Heart left ventricle (tissue), 16 donors: Measurements from ENCODE around the gene SSU72. TPM values are rescaled to one million over a fixed set of nuclear protein-coding genes. Genes with fewer than 3 reads are reported as not detected.

Experiments
- ATAC-seq, 4 donors: fragments of 200-7000 bp; cut with Tn5 transposase; one replicate each; pipeline ENCODE4 v1.9.1; 2020 to 2022; ENCODE audit warnings: moderate library complexity in 4 of 4, mild to moderate bottlenecking in 3 of 4, moderate number of reproducible peaks in 1 of 4
- DNase-seq, 5 donors: peaks; one replicate each; pipeline ENCODE4 v3.0.0-alpha.2; 2020
- H3K27ac ChIP-seq, 12 donors: fragments of 200-600 bp; sonication (generic) in 4 of 12; one replicate each; pipeline versions ENCODE4 v1.5.0 to v1.8.0; 2016 to 2022; ENCODE audit warnings: mild to moderate bottlenecking in 2 of 12
- H3K27me3 ChIP-seq, 9 donors: fragments of 200-600 bp; sonication (generic) in 2 of 9; one replicate each; pipeline versions ENCODE4 v1.5.1 to v1.8.0; 2016 to 2022; ENCODE audit warnings: mild to moderate bottlenecking in 3 of 9
- H3K36me3 ChIP-seq, 9 donors: fragments of 200-600 bp; sonication (generic) in 2 of 9; one replicate each; pipeline versions ENCODE4 v1.5.0 to v1.8.0; 2018 to 2022; ENCODE audit warnings: mild to moderate bottlenecking in 2 of 9
- H3K4me1 ChIP-seq, 12 donors: fragments of 200-600 bp; sonication (generic) in 4 of 12; one replicate each; pipeline versions ENCODE4 v1.5.0 to v1.8.0; 2016 to 2022; ENCODE audit warnings: mild to moderate bottlenecking in 3 of 12
- H3K4me3 ChIP-seq, 12 donors: fragments of 200-600 bp; sonication (generic) in 4 of 12; one replicate each; pipeline versions ENCODE4 v1.5.0 to v1.8.0; 2017 to 2022; ENCODE audit warnings: mild to moderate bottlenecking in 9 of 12, moderate library complexity in 4 of 12
- H3K9me3 ChIP-seq, 12 donors: fragments of 200-600 bp; sonication (generic) in 4 of 12; one replicate each; pipeline versions ENCODE4 v1.5.0 to v1.8.0; 2016 to 2022; ENCODE audit warnings: mild to moderate bottlenecking in 1 of 12
- POLR2A ChIP-seq, 2 donors: fragments of 450-650 bp; IDR thresholded peaks; one replicate each; pipeline ENCODE4 v1.6.1; 2017; ENCODE audit warnings: antibody characterized with exemption in 2 of 2, mild to moderate bottlenecking in 2 of 2, moderate library complexity in 2 of 2
- WGBS, 4 donors: extraction: QIAGEN DNeasy Blood & Tissue Kit in 2 of 4; methylation state at CpG; one replicate each; pipeline versions ENCODE4 v1.1.5 to v1.1.7; 2013 to 2018; 5-methylcytosine and 5-hydroxymethylcytosine counted together
- intact Hi-C, 10 donors: fragments of 100-400 bp; cut with DNase I; formaldehyde crosslinking; loops; one replicate each; pipeline versions ENCODE4 v1.11.1 to v1.14.2; 2022
- polyA plus RNA-seq, 2 donors: library from polyadenylated mRNA; stranded (reverse); fragments of 200-250 nt; gene quantifications; one replicate each; pipeline ENCODE4 v1.2.3, GENCODE V29; 2013
- total RNA-seq, 9 donors: library from RNA; depleted of rRNA in 2 of 9; stranded (reverse); fragments of >200 nt in 2 of 9; fragmentation: NEBNext Ultra II Directional in 3 of 9; extraction: Animal tissue kit (Norgen Biotek cat#: 25700) in 3 of 9; gene quantifications; one replicate each; pipeline versions ENCODE4 v1.1.0 to v1.2.4, GENCODE V29; 2016 to 2023
- TF ChIP-seq, protein P1 (sequence below), 12 donors: fragments of 200-600 bp; sonication (generic) in 4 of 12; IDR thresholded peaks; one replicate each; pipeline versions ENCODE4 v1.5.0 to v1.8.0; 2018 to 2022; ENCODE audit warnings: antibody characterized with exemption in 12 of 12, mild to moderate bottlenecking in 5 of 12
- donor health status: ischemic (EF 13 %, LVEDD 7.1; RV severe dilation, severe dysfunction).
- donor health status: healthy with polysubstance abuse.
- donor health status: DM: no; HTN: yes; CAD: no.
- donor health status: DM: no; HTN: no; CAD: no.
- donor health status: ischemic (EF 25% LVEDD 6.9; RV normal size, moderate dysfunction).
- donor health status: ischemic (EF 25% LVEDD 5.7; RV mildly dilated, moderate dysfunction).
- donor health status: healthy.
- donor health status: DM: yes; HTN: yes; CAD: no.
- donor health status: ischemic (EF 35%, LVEDD 5.7; RV mildly dilated, moderate dysfunction).
- donor health status: nonischemic (EF 11% LVEDD 7.7; RV severe dilation, severe dysfunction).
- donor health status: DM: yes; HTN: yes; CAD: no.
- donor health status: PGD.
- donor health status: ischemic (EF 29% LVEDD 5.4; RV normal size, mild dysfunction).
- donor health status: nonischemic (EF 23%, LVEDD 6.1; RV moderate dilation, normal function).

The SSU72 gene
- total and polyA plus RNA-seq, 11 donors: 76.3 to 160 (median 111) TPM

DNA sequence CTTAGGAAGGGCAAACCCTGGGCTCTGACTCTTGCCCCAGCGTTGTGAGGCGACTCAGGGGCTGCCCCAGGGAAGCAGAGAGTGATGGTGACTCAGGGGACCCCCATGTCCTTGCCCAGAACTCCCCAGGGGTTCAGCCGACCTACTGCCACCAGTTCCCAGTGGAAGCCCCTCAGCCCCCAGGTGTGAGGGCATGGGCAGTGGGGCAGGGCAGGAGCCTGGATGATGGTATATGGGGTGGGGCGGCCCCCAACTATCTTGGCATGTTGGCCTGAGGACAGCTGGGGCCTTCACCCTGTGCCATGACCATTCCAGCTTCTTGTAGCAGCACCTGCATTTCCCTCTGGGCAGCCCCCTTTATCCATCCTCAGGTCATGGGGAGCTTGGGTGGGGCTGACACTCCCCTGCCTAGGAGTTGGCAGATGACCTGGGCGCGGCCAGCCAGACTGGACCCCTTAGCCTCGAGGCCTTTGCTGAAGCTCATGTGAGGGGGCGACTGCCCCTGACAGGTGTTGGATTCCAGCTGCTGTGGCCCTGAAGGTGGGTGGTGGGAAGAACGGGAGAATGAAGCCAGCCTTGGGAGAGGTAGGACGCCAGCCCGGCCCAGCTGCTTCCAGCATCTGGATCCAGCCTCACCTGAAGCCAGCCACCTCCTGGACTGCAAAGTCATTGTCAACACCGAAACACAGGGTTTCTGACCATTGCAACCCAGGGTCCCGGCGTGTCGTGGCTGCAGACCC, 27.1 kb upstream of the SSU72 start:
- DNase-seq: peak in 2 of 5 donors; percentile 18 to 48
- 89 to 93% (median 89%) methylated on average over 8 to 15 of the region's 15 CpGs for WGBS, 4 donors
- H3K27ac ChIP-seq: no peak overlapping the region

DNA sequence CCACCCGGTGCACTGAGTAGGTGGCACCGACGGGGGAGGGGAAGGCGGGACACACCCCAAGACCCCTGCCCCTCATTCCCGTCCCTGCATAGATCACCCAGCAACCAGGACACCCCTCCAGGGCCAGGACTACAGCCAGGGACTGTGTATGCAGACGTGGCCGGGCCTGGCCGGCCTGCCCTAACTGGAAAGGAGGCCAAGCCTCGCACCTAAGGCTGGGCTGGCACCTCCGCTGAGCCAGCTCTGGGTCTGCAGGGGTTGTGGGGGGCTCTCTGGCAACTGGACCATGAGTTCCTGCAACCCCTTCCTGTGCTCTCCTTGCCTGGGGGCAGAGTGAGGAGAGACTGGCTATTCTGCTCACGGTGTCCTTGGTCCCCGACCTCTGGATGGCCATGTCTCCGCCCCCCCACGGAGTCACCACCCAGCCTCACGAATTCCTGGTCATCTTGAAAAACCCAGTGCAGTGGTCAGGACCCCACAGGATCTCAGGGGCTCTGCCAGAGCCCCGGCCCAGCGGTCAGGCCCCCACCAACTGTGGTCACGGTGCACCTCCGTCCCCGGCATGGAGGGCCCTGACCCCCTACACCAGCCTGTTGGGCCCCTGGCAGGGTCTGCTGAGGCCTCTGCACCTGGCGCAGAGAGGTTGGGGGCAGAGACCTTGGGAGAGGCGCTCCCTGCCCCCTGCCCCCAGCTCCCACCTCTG, 26.3 kb upstream of the SSU72 start:
- Histone ChIP-seq H3K9me3 (no peaks in the 10 kb centered on the region), H3K4me1 (peaks cover 0 to 31% (median 11%) of the 10 kb centered on the region in 12 donors), H3K4me3 (peak overlapping the region in 2 of 12 donors; percentile 52 to 53), H3K27ac (no peak overlapping the region), H3K36me3 (no peaks in the 10 kb centered on the region), H3K27me3 (peaks cover 6 to 61% (median 24%) of the 10 kb centered on the region in 9 donors)
- ATAC-seq (no peak), DNase-seq (peak in 2 of 5 donors; percentile 19 to 53)
- 70 to 91% (median 74%) methylated on average over 15 to 22 of the region's 22 CpGs for WGBS, 4 donors
- intact Hi-C loops: no loop called here
- TF ChIP-seq, protein P1, sequence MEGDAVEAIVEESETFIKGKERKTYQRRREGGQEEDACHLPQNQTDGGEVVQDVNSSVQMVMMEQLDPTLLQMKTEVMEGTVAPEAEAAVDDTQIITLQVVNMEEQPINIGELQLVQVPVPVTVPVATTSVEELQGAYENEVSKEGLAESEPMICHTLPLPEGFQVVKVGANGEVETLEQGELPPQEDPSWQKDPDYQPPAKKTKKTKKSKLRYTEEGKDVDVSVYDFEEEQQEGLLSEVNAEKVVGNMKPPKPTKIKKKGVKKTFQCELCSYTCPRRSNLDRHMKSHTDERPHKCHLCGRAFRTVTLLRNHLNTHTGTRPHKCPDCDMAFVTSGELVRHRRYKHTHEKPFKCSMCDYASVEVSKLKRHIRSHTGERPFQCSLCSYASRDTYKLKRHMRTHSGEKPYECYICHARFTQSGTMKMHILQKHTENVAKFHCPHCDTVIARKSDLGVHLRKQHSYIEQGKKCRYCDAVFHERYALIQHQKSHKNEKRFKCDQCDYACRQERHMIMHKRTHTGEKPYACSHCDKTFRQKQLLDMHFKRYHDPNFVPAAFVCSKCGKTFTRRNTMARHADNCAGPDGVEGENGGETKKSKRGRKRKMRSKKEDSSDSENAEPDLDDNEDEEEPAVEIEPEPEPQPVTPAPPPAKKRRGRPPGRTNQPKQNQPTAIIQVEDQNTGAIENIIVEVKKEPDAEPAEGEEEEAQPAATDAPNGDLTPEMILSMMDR (IDR thresholded peaks at IDR 0.05): no peak
- TF ChIP-seq POLR2A (IDR thresholded peaks at IDR 0.05): no peak

More for the DNA sequence above, 27.1 kb upstream of the SSU72 start:
- H3K4me3 ChIP-seq: no peak overlapping the region
- TF ChIP-seq, protein P1 (IDR thresholded peaks at IDR 0.05): no peak
- no peak for TF ChIP-seq POLR2A (IDR thresholded peaks at IDR 0.05)
- peaks cover 6 to 57% (median 24%) of the 10 kb centered on the region in 9 donors for H3K27me3 ChIP-seq
- H3K4me1 ChIP-seq: peaks cover 0 to 31% (median 11%) of the 10 kb centered on the region in 12 donors
- H3K9me3 ChIP-seq: no peaks in the 10 kb centered on the region
- no peaks in the 10 kb centered on the region for H3K36me3 ChIP-seq
- intact Hi-C loops: no loop called here
- no peak for ATAC-seq

DNA sequence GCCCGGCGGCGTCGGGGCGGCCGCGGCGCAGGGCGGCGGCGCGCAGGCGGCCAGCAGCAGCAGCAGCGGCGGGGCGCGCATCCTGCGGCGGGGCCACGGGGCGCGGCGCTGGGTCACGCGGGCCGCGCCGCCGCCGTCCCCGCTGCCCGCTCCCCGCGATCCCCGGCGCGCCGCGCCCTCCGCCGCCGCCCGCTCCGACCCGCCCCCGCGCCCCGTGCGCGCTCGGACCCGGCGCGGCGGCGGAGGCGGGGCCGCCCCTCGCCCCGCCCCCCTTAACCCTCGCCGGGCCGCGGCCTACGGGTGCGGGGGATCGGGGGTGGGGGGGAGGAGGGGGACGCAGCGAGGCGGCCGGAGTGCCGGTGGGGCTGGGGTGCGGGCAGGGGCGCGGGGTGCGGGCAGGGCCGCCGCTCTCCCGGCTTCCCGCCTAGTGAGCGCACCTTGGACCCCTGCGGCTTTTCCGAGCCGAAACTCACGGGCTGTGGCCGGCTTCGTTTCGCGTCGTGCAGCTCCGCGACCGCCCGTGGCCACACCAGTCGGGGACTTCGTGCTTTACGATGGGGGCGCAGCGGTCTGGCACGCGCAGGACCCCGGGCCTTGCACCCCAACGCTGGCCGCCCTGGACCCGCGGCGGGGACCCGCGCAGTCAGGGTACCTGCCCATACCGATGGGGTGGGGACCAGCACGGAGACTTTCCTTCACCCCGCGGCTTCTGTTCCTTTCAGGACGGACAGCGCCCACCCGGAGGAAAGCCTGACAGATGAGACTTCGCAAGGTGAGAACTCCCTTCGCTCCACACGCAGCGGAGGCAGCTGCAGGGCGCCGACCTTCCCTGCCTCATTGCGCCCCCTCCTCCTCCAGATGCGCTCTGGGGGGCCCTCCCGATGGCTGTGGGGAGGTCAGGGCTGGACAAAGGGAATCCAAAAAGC, 25.5 kb upstream of the SSU72 start, which contains the start of gene FNDC10:
TSS of gene FNDC10 (minus strand) at position 201 of the 926 bp plus-strand sequence. CDS start at position 81, 120 bp downstream.
- WGBS, 4 donors: 2 to 17% (median 6%) methylated on average over 18 to 125 of the region's 125 CpGs
- Histone ChIP-seq H3K27ac (no peak within 1 kb of the TSS), H3K4me1 (peaks cover 0 to 31% (median 11%) of the 10 kb centered on the region in 12 donors), H3K36me3 (no peaks in the 10 kb centered on the region), H3K27me3 (peaks cover 6 to 61% (median 24%) of the 10 kb centered on the region in 9 donors), H3K4me3 (peak within 1 kb of the TSS; percentile 19 to 57 (median 43)), H3K9me3 (no peaks in the 10 kb centered on the region)
- no peak for ATAC-seq
- TF ChIP-seq, protein P1 (IDR thresholded peaks at IDR 0.05): no peak
- TF ChIP-seq POLR2A (IDR thresholded peaks at IDR 0.05): no peak
- peak in 2 of 5 donors; percentile 19 to 48 for DNase-seq
- intact Hi-C loops: no loop called here
